ES-I3 (cell line): ENCODE measurements around the gene EIF6.
"Not testable (repeated sequence)": the region's sequence is repeated elsewhere in the genome, so short reads cannot be mapped to it uniquely, and the experiment has no call there.

Experiments used
- H3K36me3 ChIP-seq: 2 replicates; pipeline ENCODE4 v1.6.1; 2013; ENCODE audit warnings: mild to moderate bottlenecking, low read length, control low read depth, moderate library complexity; ENCODE audit not compliant: insufficient read depth
- H3K4me1 ChIP-seq: 2 replicates; pipeline ENCODE4 v1.6.1; 2013; ENCODE audit warnings: mild to moderate bottlenecking, control low read depth, low read length; ENCODE audit not compliant: insufficient read depth
- H3K9ac ChIP-seq: 2 replicates; pipeline ENCODE4 v1.6.1; 2013; ENCODE audit warnings: low read depth, mild to moderate bottlenecking, low read length, moderate library complexity
- H3K9me3 ChIP-seq: 2 replicates; pipeline ENCODE4 v1.6.1; 2013; ENCODE audit warnings: mild to moderate bottlenecking, low read length, moderate library complexity; ENCODE audit not compliant: control insufficient read depth, insufficient read depth

The EIF6 gene

GRCh38 chr20:35271073-35271882 is 13.3 kb downstream of the EIF6 start:
- no peak overlapping the region for H3K9ac ChIP-seq
- H3K4me1 ChIP-seq, result peaks cover 5% of the 10 kb centered on the region; the same call in 1 of the 2 replicates
- H3K36me3 ChIP-seq, result no peaks in the 10 kb centered on the region
- H3K9me3 ChIP-seq, result no peaks in the 10 kb centered on the region

GRCh38 chr20:35270021-35270902 is 14.3 kb downstream of the EIF6 start:
- Histone ChIP-seq H3K9ac (no peak overlapping the region), H3K4me1 (peaks cover 5% of the 10 kb centered on the region; the same call in 1 of the 2 replicates), H3K36me3 (no peaks in the 10 kb centered on the region), H3K9me3 (no peaks in the 10 kb centered on the region)

GRCh38 chr20:35269055-35269781 is 15.4 kb downstream of the EIF6 start:
- Histone ChIP-seq H3K4me1 (peaks cover 11% of the 10 kb centered on the region), H3K9ac (no peak overlapping the region), H3K9me3 (no peaks in the 10 kb centered on the region), H3K36me3 (no peaks in the 10 kb centered on the region)

GRCh38 chr20:35267092-35267491 is 17.5 kb downstream of the EIF6 start:
- Histone ChIP-seq H3K9me3 (no peaks in the 10 kb centered on the region), H3K36me3 (no peaks in the 10 kb centered on the region), H3K4me1 (peaks cover 20% of the 10 kb centered on the region), H3K9ac (no peak overlapping the region)

- Histone ChIP-seq H3K36me3 (no peaks in the 10 kb centered on the region), H3K9ac (no peak overlapping the region), H3K4me1 (peaks cover 38% of the 10 kb centered on the region)
These were observed 19.8 kb downstream of the EIF6 start for GRCh38 chr20:35264755-35265154.

GRCh38 chr20:35263532-35264341 is 20.8 kb downstream of the EIF6 start:
- Histone ChIP-seq H3K4me1 (peaks cover 45% of the 10 kb centered on the region), H3K9me3 (no peaks in the 10 kb centered on the region), H3K9ac (peak overlapping the region; percentile 45), H3K36me3 (no peaks in the 10 kb centered on the region)

More at GRCh38 chr20:35264755-35265154, 19.8 kb downstream of the EIF6 start:
- no peaks in the 10 kb centered on the region for H3K9me3 ChIP-seq

- Histone ChIP-seq H3K4me1 (peaks cover 45% of the 10 kb centered on the region), H3K9ac (peak overlapping the region; percentile 45)
- H3K36me3 ChIP-seq, H3K9me3 ChIP-seq: not testable (repeated sequence)
These were observed 21.6 kb downstream of the EIF6 start for GRCh38 chr20:35262731-35263531.

- peaks cover 50% of the 10 kb centered on the region for H3K4me1 ChIP-seq
These were observed 22.3 kb downstream of the EIF6 start for GRCh38 chr20:35262321-35262720.

GRCh38 chr20:35260426-35260825 is 24.1 kb downstream of the EIF6 start:
- Histone ChIP-seq H3K9me3 (no peaks in the 10 kb centered on the region), H3K36me3 (0 out of 2 replicates have a peak, but pooled peaks cover 5% of the 10 kb centered on the region), H3K4me1 (peaks cover 45% of the 10 kb centered on the region), H3K9ac (no peak overlapping the region)

More at GRCh38 chr20:35262321-35262720, 22.3 kb downstream of the EIF6 start:
- not testable (repeated sequence) for H3K36me3 ChIP-seq, H3K9me3 ChIP-seq, H3K9ac ChIP-seq

- Histone ChIP-seq H3K9me3 (no peaks in the 10 kb centered on the region), H3K36me3 (peaks cover 5% of the 10 kb centered on the region; the same call in 1 of the 2 replicates), H3K9ac (no peak overlapping the region), H3K4me1 (peaks cover 31% of the 10 kb centered on the region)
These were observed 27.2 kb downstream of the EIF6 start for GRCh38 chr20:35257175-35257909.

- Histone ChIP-seq H3K4me1 (peaks cover 20% of the 10 kb centered on the region), H3K9me3 (no peaks in the 10 kb centered on the region), H3K36me3 (peaks cover 5% of the 10 kb centered on the region; the same call in 1 of the 2 replicates), H3K9ac (no peak overlapping the region)
These were observed 30.0 kb downstream of the EIF6 start for GRCh38 chr20:35254448-35254999.

- Histone ChIP-seq H3K36me3 (peaks cover 5% of the 10 kb centered on the region; the same call in 1 of the 2 replicates), H3K4me1 (peaks cover 15% of the 10 kb centered on the region; the same call in 1 of the 2 replicates), H3K9ac (no peak overlapping the region), H3K9me3 (no peaks in the 10 kb centered on the region)
These were observed 31.6 kb downstream of the EIF6 start for GRCh38 chr20:35253010-35253409.
